Hippocampal formation (tissue), 2 donors: ENCODE measurements around the gene ZNF474.
A peak's percentile ranks its signal among the peaks of the same experiment; 100 is the strongest.

Experiments
- DNase-seq, 2 donors: peaks; one replicate each; lab custom pipeline; 2025; lab: John Stamatoyannopoulos, UW

ZNF474 gene

GRCh38 chr5:122118356-122118948 lies 10.9 kb upstream of the ZNF474 start:
- DNase-seq, result no peak

GRCh38 chr5:122119205-122119604 lies 10.1 kb upstream of the ZNF474 start:
- DNase-seq, result no peak

GRCh38 chr5:122120493-122120892 lies 8.9 kb upstream of the ZNF474 start:
- no peak for DNase-seq

GRCh38 chr5:122120957-122121356 lies 8.4 kb upstream of the ZNF474 start:
- no peak for DNase-seq

GRCh38 chr5:122121479-122122465 lies 7.6 kb upstream of the ZNF474 start:
- no peak for DNase-seq

- no peak for DNase-seq
Observed at GRCh38 chr5:122124766-122125165, 4.6 kb upstream of the ZNF474 start.

GRCh38 chr5:122126177-122126755 lies 3.1 kb upstream of the ZNF474 start:
- DNase-seq, result no peak

GRCh38 chr5:122126756-122127321 lies 2.5 kb upstream of the ZNF474 start:
- DNase-seq, result peak; percentile 11 to 31

- no peak for DNase-seq
Observed at GRCh38 chr5:122130152-122130551, 806 bp downstream of the ZNF474 start.

- DNase-seq, result no peak
Observed at GRCh38 chr5:122137702-122138101, 8.4 kb downstream of the ZNF474 start.

- no peak for DNase-seq
Observed at GRCh38 chr5:122138356-122138755, 9.0 kb downstream of the ZNF474 start.

- no peak for DNase-seq
Observed at GRCh38 chr5:122140900-122141299, 11.6 kb downstream of the ZNF474 start.

GRCh38 chr5:122141751-122142150 lies 12.4 kb downstream of the ZNF474 start:
- DNase-seq, result no peak

GRCh38 chr5:122142480-122143164 lies 13.3 kb downstream of the ZNF474 start:
- no peak for DNase-seq

GRCh38 chr5:122144236-122144635 lies 14.9 kb downstream of the ZNF474 start:
- no peak for DNase-seq

GRCh38 chr5:122145906-122146305 lies 16.6 kb downstream of the ZNF474 start:
- no peak for DNase-seq

GRCh38 chr5:122149321-122150090 lies 20.2 kb downstream of the ZNF474 start:
- no peak for DNase-seq

- DNase-seq, result no peak
Observed at GRCh38 chr5:122150215-122150614, 20.9 kb downstream of the ZNF474 start.

GRCh38 chr5:122151640-122152039 lies 22.3 kb downstream of the ZNF474 start:
- no peak for DNase-seq

- no peak for DNase-seq
Observed at GRCh38 chr5:122152266-122152900, 23.0 kb downstream of the ZNF474 start.

- DNase-seq, result no peak
Observed at GRCh38 chr5:122153230-122153629, 23.9 kb downstream of the ZNF474 start.
